ENCODE measurements around the gene CCNQ. TPM values are rescaled to one million over a fixed set of nuclear protein-coding genes. Genes with fewer than 3 reads are reported as not detected.
"Not testable (repeated sequence)": the region's sequence is repeated elsewhere in the genome, so short reads cannot be mapped to it uniquely, and the experiment has no call there.

The CCNQ gene
- total RNA-seq, 1 donor from 2014 or later, result 18.2 TPM

DNA sequence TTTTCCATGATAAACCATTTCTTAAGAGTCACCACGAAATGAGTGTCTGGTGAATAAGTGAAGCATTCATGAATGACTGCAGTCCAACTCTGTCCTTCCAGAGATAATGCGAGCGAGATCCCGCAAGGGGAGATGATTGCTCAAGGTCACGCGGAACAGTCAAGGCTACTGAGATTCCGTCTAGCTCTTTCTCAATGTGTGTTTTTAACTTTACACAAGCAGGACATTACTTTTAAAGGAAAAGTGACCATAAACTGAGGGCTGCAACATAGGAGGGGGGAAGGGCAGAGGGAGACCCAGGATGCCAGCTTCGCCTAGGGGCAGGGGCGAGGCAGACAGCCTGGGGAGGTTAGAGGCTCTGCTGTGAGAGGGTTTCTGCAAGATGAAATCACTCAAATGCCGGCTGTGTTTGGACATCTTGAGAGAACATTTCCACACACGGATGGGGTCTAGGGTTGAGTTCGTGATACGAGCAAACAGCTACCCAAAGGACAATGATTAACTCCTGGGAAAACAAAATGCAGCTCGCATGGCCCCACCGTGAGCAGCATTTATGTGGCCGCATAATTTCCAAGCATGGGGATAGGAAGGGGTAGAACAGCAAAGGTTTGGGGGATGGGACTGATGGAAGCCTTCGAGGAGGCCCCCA, 23.8 kb upstream of the CCNQ start:
- ATAC-seq, result no peak

GRCh38 chrX:153621949-153622598, 23.1 kb upstream of the CCNQ start:
- ATAC-seq, result no peak

GRCh38 chrX:153620576-153620975, 21.6 kb upstream of the CCNQ start:
- ATAC-seq, result peak; percentile 22

- ATAC-seq, result no peak
These were observed 15.9 kb upstream of the CCNQ start for GRCh38 chrX:153614818-153615217.

DNA sequence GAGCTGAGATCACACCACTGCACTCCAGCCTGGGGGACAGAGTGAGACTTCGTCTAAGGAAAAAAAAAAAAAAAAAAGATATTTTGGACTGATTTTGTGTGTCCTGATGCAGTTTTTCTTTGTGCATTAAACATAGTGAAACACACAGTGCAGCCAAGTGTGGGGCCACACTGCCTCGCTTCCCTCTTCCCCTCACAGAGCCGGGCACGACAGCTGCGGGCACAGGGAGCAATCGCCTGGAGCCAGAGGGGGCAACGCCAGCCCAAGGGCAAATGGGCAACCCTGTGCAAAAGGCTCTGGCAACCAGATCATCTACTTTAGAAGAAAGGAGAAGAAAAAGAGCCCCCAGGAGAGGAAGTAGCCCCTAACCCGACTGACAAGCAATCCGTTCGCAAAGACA, 13.5 kb upstream of the CCNQ start:
- ATAC-seq, result no peak

GRCh38 chrX:153611298-153612095, 12.6 kb upstream of the CCNQ start:
- no peak for ATAC-seq

DNA sequence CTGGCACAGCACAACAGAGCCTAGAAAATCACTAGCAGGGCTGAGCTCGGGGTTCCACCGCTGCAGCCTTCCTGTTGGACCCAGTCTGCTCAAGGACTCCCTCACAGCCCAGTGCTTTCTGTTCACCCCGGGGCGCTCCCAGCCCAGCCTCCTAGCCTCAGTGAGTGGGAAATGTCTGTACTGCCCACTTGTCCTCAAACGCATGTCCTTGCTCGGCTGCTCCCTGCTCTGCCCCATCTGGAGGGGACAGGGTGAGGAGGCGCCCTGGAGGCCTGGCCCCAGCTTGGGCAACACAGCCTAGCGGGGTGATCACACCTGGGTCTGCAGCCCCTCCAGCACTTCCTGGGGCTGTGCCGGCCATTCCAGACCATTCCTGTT, 11.9 kb upstream of the CCNQ start:
- ATAC-seq, result no peak

DNA sequence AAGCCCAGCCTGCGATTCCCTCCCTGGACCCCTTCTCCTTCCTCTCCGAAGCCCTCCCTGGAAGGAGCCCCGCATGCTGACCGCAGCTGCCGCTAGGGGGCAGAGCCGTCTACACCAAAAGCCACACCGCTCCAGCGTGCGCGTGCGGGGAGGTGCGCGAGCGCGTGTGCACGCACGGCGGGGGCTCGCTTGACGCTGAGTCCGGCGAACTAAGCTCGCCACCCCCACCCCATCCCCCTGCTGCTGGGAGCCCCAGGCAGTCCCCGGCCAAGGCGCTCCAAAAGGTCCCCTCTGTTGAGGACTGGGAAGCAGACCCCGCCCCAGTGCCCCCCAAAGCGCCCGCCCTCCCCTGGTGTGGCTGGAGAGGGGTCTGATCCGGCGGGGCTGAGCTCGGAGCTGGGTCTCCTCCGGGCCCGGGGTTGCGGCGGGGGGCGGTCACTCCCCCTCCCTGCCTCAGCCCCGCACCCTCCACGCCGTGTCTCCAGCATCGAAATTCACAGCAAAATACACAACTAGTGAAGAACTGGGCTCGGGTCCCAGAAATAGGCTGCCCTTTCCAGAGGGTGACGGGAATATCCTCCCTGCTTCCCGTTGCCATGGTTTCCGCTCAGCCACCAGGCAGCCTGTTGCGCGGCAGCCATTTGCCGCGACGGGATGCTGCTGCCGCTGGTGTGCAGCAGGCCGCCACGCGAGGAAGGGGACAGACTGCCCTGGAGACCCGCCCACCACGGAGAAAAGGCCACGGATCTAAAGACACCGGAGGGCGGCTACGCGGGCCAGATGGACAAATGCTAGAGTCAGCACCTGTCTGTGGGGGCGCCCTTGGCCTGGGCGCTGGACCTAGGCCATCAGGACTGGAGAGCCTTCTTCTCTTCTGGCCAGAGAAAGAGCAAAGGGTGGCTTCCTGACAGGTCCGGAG, 11.2 kb upstream of the CCNQ start:
- ATAC-seq, result peak; percentile 80

DNA sequence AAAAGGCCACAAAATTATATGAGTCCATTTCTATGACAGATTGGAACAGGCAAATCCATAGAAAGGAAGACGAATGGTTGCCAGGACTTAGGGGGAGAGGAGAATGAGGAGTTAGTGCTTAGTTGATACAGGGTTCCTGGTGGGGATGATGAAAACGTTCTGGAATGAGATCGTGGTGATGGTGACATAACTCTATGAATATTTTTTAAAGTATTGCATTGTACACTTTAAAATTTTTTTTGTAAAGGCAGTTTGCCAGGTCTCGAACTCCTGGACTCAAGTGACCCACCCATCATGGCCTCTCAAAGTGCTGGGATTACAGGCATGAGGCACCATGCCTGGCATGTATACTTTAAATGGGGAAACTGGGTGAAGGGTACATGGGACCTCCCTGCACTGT, 9.9 kb upstream of the CCNQ start:
- no peak for ATAC-seq

GRCh38 chrX:153608376-153608775, 9.4 kb upstream of the CCNQ start:
- ATAC-seq, result no peak

- no peak for ATAC-seq
These were observed 7.6 kb upstream of the CCNQ start for GRCh38 chrX:153606503-153606902.

DNA sequence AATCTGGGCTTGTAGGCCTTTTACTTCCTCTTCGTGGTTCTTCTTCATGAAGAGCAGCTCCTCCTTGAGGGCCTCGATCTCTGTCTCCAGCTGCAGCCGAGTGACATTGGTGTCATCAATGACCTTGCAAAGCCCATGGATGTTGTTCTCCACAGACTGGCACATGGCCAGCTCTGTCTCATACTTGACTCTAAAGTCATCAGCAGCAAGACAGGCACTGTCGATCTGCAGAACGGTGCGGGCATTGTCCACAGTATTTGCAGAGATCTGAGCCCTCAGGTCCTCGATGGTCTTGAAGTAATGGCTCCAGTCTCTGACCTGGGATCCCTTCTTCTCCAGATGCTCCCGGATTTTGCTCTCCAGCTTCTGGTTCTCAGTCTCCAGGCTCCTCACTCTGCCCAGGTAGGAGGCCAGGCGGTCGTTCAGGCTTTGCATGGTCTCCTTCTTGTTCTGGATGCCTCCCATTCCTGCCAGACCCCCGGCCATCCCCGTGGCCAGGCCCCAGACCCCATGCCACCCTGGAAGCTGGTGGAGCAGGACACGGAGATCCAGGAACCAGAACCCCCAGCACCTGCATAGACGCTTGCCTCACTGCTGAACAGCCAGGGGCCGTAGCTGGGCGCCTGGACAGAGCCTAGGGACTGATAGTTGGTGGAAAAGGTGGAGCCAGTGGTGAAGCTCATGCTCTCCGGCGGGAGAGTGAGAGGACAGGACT, 5.9 kb upstream of the CCNQ start:
- not testable (repeated sequence) for ATAC-seq

DNA sequence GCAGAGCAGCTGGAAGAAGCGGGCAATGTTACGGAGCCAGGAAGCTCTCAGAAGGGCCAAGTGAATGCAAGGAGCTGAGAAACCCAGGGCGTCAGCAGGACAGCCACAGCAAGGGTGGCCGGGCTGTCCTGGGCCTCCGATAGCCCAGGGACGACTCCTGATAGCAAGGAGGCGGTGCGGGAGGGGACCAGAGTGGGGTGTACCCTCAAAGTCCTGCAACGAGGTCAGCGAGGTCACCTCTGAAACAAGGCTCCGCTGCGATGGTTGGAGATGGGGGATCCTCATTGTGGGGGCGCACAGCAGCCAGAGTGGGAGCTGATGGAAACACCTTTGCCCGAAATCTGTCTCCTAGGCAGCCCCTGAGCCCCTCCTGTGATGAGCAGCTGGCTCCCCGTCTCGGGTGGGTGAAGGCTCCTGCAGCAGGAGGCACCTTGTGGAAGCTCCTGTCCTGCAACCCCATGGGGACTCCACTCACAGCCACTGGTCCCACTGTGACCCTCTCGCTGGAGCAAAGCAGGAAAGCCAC, 4.3 kb upstream of the CCNQ start:
- ATAC-seq, result no peak

DNA sequence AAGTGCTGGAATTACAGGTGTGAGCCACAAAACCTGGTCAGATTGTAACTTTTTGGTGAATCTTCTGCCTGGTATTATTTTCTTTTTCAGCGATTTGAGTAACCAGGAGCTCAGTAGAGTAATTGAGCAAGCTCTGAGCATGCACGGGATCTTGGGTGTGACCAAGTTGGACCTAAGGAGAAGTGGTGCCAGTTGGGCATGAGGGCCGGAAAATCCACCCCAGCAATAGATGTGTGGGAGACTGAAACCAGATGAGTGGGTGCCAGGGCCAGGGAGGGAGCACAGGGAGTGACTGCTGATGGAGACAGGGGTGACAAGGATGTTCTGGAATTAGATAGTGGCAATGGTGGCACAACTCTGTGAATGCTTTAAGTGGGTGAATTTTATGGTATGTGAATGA, 3.7 kb upstream of the CCNQ start:
- ATAC-seq, result no peak

DNA sequence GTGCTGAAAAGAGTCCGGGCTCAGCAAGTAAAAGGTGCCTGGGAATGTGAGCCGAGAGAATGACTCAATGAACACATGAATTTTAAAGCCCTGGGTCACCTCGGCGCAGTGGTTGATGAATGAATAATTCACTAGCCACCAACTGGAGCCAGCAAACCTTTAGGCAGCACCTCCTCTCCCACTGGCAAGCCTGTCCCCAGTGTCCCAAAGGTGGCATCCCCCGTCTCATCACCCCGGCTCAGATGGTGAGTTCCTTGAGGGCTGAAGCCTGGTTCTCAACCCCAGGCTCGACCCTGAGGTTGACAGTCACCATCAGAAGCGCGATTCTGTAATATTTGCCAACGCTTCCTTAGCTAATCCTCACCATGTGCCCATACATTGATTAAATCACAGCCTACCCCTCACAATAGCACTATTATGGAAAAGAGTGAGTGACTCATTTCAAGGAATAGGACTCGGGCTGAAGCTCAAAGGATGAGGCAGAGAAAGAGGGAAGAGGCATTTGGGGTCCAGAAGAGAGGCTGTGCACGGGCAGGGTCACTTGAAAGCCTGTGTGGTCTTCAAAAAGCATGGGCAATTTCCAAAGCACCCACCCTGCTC, 2.7 kb upstream of the CCNQ start:
- no peak for ATAC-seq

DNA sequence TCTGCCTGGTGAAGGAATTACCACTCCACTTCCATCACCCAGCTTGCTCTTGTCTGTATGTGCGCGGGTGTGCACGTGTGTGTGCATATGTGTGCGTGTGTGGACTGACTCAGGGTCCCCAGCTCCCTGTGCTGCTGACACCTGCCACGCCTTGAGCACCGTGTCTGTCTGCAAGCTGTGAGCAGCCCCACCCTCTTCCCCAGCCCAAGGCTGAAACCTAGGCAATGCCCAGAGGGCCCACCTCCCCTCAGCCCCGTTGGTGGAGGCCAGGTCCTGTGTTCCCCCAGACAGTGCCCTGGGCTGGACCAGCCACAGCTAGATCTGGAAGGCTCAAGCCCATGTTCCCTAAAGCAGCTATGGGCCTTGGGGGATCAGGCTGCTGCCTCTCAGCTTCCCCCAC, 2.0 kb upstream of the CCNQ start:
- no peak for ATAC-seq

GRCh38 chrX:153600032-153600373, 1.1 kb upstream of the CCNQ start:
- ATAC-seq, result no peak

DNA sequence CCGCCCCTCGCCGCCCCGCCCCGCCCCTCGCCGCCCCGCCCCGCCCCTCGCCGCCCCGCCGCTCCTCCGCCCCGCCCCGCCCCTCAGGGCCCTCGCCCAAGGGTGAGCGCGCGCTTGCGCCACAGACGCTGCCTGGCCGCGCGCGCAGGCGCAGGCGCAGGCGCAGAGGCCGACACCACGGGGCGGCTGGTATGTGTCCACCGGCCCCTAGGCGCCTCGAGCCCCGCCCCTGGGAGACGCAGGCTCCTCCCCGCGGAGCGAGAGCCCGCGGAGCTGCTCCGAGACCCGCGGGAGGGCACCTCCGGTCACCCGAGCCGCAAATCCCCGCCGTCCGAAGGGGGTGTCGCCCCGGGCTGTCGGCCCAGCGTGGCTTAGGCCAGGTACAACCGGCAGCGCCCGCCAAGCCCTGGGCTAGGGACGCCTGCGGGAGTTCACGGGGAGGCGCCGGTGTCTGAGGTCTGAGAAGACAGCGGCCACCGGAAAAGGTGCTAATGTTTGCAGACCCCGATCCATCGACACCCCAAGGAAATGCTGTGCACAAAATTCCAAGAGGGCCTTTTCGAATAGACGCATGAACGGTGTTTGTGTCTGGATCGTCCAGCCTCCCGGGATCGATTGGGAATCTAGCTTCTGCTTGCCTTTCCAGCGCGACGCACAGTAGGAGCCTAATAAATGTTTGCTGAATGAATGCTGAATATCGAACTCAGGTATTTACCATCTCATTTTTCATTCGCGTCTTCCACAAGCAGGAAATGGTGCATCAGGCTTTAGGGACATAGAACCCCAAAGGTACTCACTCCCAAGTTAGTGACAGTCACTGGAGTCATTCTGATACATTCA, 473 bp upstream of the CCNQ start:
- peak; percentile 94 for ATAC-seq

DNA sequence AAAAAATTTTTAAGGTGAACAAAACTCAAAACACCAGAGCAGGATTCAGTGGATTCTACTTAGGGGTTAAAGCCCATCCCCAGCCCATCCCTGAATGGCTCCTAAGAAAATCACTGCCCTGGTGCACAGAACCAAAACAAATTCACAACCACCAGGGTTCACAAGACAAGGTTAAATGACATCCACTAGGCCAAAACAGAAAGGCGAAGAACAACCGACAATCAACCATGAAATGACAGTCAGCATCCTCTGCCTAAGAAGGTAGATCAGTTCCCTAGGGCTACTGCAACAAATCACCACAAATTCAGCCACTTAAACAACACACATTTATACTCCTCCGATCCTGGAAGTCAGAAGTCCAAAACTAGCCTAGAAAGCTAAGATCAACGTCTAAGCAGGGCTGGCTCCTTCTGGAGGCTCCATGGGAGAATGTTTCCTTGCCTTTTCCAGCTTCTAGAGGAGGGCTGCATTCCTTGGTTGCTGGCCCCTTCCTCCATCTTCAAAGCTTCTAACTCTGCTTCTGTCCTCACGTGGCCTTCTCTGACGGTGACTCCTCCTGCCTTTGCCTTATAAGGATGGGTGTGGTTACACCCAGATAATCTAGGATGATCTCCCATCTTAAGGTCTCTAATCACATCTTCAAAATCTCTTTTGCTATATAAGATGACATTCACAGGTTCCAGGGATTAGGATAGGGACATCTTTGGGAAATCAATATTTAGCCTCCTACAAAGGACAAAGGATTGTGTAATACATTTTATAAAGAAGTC, 1.8 kb downstream of the CCNQ start:
- ATAC-seq, result no peak

Data from esophagus mucosa (tissue), 1 donor.